HCT116 (cell line): Measurements from ENCODE around the gene TTC29. TPM values are rescaled to one million over a fixed set of nuclear protein-coding genes. Genes with fewer than 3 reads are reported as not detected.

ENCODE experiments used
- ATAC-seq: fragments of 200-7000 bp; cut with Tn5 transposase; 2 replicates; pipeline ENCODE4 v1.9.1; 2020; ENCODE audit warnings: mild to moderate bottlenecking, moderate library complexity
- BruUV-seq: library from RNA; stranded (reverse); fragments of 400-500 nt; replicated peaks from 2 replicates; lab custom pipeline; 2021; lab: Mats Ljungman, UMichigan
- CTCF ChIA-PET: fragments of 300-600 bp; sonication (Branson Sonifier 250); formaldehyde crosslinking; loops from one replicate; lab custom pipeline; 2021; ENCODE audit warnings: antibody characterized with exemption; lab: Charles Lee
- POLR2A ChIA-PET: fragments of 300-600, 350-600 bp; sonication (Branson Sonifier 250); formaldehyde crosslinking; loops from one replicate; lab custom pipeline; 2021; ENCODE audit warnings: antibody characterized with exemption; lab: Charles Lee
- RAD21 ChIA-PET, 2 experiments: fragments of 300-600 bp; sonication (Branson Sonifier 250); formaldehyde crosslinking; loops; one replicate each; lab custom pipeline; 2023; ENCODE audit warnings: low total read pairs in 2 of 2; ENCODE audit not compliant: uncharacterized antibody in 2 of 2, unreplicated experiment in 2 of 2, low non-redundant PET in 1 of 2; lab: Charles Lee
- DNase-seq: peaks from one replicate; pipeline ENCODE4 v3.0.0-alpha.2; 2010; ENCODE audit warnings: low read depth, low spot score
- H2AFZ ChIP-seq: fragments of 200-600 bp; shearing (Covaris generic), sonication (generic); 2 replicates; pipeline ENCODE4 v1.6.1; 2017; ENCODE audit warnings: low read depth, mixed run types, mixed read lengths, antibody characterized with exemption, low read length; ENCODE audit not compliant: poor library complexity, severe bottlenecking
- H3K27ac ChIP-seq: 2 replicates; pipeline ENCODE4 v1.5.1; 2012; ENCODE audit warnings: low read depth, low read length
- H3K27me3 ChIP-seq: fragments of 200-600 bp; sonication (generic); 2 replicates; pipeline ENCODE4 v1.6.1; 2016; ENCODE audit warnings: mixed run types, low read length, mixed read lengths; ENCODE audit not compliant: insufficient read depth
- H3K36me3 ChIP-seq, 2 experiments: fragments of 200-500 bp in 1 of 2; fragments of 200-600 bp in 1 of 2; sonication (Bioruptor generic) in 1 of 2; sonication (generic) in 1 of 2; 2 replicates each; pipeline versions ENCODE4 v1.5.1 to v1.6.1; 2014 to 2016; ENCODE audit warnings: low read length in 2 of 2, inconsistent platforms in 1 of 2, mixed read lengths in 1 of 2, mixed run types in 1 of 2; ENCODE audit not compliant: insufficient read depth in 2 of 2, control insufficient read depth in 1 of 2
- H3K4me1 ChIP-seq, 2 experiments: fragments of 200-600 bp in 1 of 2; sonication (generic) in 1 of 2; 2 replicates each; pipeline versions ENCODE4 v1.5.1 to v1.6.1; 2012 to 2017; ENCODE audit warnings: low read length in 2 of 2, inconsistent platforms in 1 of 2, mild to moderate bottlenecking in 1 of 2, mixed read lengths in 1 of 2, mixed run types in 1 of 2, moderate library complexity in 1 of 2; ENCODE audit not compliant: insufficient read depth in 2 of 2, control insufficient read depth in 1 of 2
- H3K4me2 ChIP-seq: fragments of 200-600 bp; sonication (generic); 2 replicates; pipeline ENCODE4 v1.6.1; 2017; ENCODE audit warnings: mixed run types, low read length, mixed read lengths
- H3K4me3 ChIP-seq, 2 experiments: fragments of 200-600 bp in 1 of 2; sonication (generic) in 1 of 2; replicated peaks in 1 of 2; 2 replicates each; pipeline ENCODE4 v1.5.1; 2011 to 2016; ENCODE audit warnings: low read length in 2 of 2, control low read depth in 1 of 2, low read depth in 1 of 2, mild to moderate bottlenecking in 1 of 2, mixed read lengths in 1 of 2, mixed run types in 1 of 2
- H3K79me2 ChIP-seq: fragments of 200-600 bp; sonication (generic); 2 replicates; pipeline ENCODE4 v1.6.1; 2017; ENCODE audit warnings: mild to moderate bottlenecking, mixed run types, low read length, moderate library complexity, mixed read lengths; ENCODE audit not compliant: insufficient read depth
- H3K9ac ChIP-seq: fragments of 200-600 bp; sonication (generic); 2 replicates; pipeline ENCODE4 v1.6.1; 2016; ENCODE audit warnings: low read length, mixed read lengths
- H3K9me2 ChIP-seq: fragments of 200-600 bp; sonication (generic), shearing (Covaris generic); 2 replicates; pipeline ENCODE4 v1.6.1; 2017; ENCODE audit warnings: mixed run types, mild to moderate bottlenecking, moderate library complexity; ENCODE audit not compliant: insufficient read depth
- H3K9me3 ChIP-seq, 2 experiments: fragments of 200-500 bp in 1 of 2; fragments of 200-600 bp in 1 of 2; sonication (Bioruptor generic) in 1 of 2; sonication (generic) in 1 of 2; 2 replicates each; pipeline ENCODE4 v1.6.1; 2014 to 2017; ENCODE audit warnings: low read length in 2 of 2, mixed read lengths in 2 of 2, inconsistent platforms in 1 of 2, low read depth in 1 of 2, mild to moderate bottlenecking in 1 of 2, mixed run types in 1 of 2, moderate library complexity in 1 of 2; ENCODE audit not compliant: control insufficient read depth in 1 of 2, insufficient read depth in 1 of 2
- H4K20me1 ChIP-seq: fragments of 200-600 bp; sonication (generic), shearing (Covaris generic); 2 replicates; pipeline ENCODE4 v1.6.1; 2017; ENCODE audit warnings: mixed run types, mild to moderate bottlenecking, moderate library complexity; ENCODE audit not compliant: insufficient read depth
- CBX3 ChIP-seq: IDR thresholded peaks from 2 replicates; pipeline ENCODE4 v1.6.1; 2012; ENCODE audit warnings: low read depth
- CEBPB ChIP-seq: IDR thresholded peaks from 2 replicates; pipeline ENCODE4 v1.6.1; 2012; ENCODE audit warnings: low read depth
- EGR1 ChIP-seq: IDR thresholded peaks from 2 replicates; pipeline ENCODE4 v1.6.1; 2012; ENCODE audit warnings: low read depth
- ELF1 ChIP-seq: IDR thresholded peaks from 2 replicates; pipeline ENCODE4 v1.6.1; 2012; ENCODE audit warnings: low read depth, borderline replicate concordance
- EZH2 ChIP-seq: fragments of 200-600 bp; sonication (generic); IDR thresholded peaks from 2 replicates; pipeline ENCODE4 v1.6.1; 2017; ENCODE audit warnings: antibody characterized with exemption, mixed run types
- EZH2phosphoT487 ChIP-seq: fragments of 200-600 bp; IDR thresholded peaks from 2 replicates; pipeline ENCODE4 v1.6.1; 2018; ENCODE audit warnings: antibody characterized with exemption, borderline replicate concordance
- POLR2A ChIP-seq: IDR thresholded peaks from 2 replicates; pipeline ENCODE4 v1.7.0; 2011; ENCODE audit warnings: borderline replicate concordance; ENCODE audit not compliant: insufficient read depth, insufficient read length; ENCODE audit errors: extremely low read depth
- POLR2AphosphoS5 ChIP-seq: IDR thresholded peaks from 2 replicates; pipeline ENCODE4 v1.6.1; 2011; ENCODE audit warnings: mild to moderate bottlenecking, low read depth, low read length, moderate library complexity
- SIN3A ChIP-seq: IDR thresholded peaks from 2 replicates; pipeline ENCODE4 v1.6.1; 2012; ENCODE audit warnings: low read depth
- SP1 ChIP-seq: IDR thresholded peaks from 2 replicates; pipeline ENCODE4 v1.6.1; 2012; ENCODE audit warnings: low read depth
- TCF7L2 ChIP-seq: IDR thresholded peaks from 2 replicates; pipeline ENCODE4 v1.7.0; 2011; ENCODE audit warnings: borderline replicate concordance, inconsistent platforms; ENCODE audit not compliant: insufficient read depth, insufficient read length; ENCODE audit errors: extremely low read depth
- YY1 ChIP-seq: IDR thresholded peaks from 2 replicates; pipeline ENCODE4 v1.6.1; 2011; ENCODE audit warnings: low read length, low read depth, moderate library complexity, mild to moderate bottlenecking; ENCODE audit not compliant: insufficient replicate concordance; ENCODE audit errors: extremely low read depth
- ZFX ChIP-seq: fragments of 450-650 bp; IDR thresholded peaks from 2 replicates; pipeline ENCODE4 v1.6.1; 2017
- intact Hi-C: fragments of 100-400 bp; cut with micrococcal nuclease; formaldehyde crosslinking; loops from 2 replicates; pipeline ENCODE4 v1.10.0; 2022
- total RNA-seq: library from RNA; stranded (reverse); gene quantifications from one replicate; pipeline ENCODE4 v1.2.1, GENCODE V29; 2021; ENCODE audit not compliant: unreplicated experiment
- TF ChIP-seq, protein P1 (sequence below): IDR thresholded peaks from 2 replicates; pipeline ENCODE4 v1.6.1; 2012
- TF ChIP-seq, protein P2 (sequence below): IDR thresholded peaks from 2 replicates; pipeline ENCODE4 v1.6.1; 2012

The TTC29 gene
- total RNA-seq, 1 experiment from 2014 or later, result not detected

DNA sequence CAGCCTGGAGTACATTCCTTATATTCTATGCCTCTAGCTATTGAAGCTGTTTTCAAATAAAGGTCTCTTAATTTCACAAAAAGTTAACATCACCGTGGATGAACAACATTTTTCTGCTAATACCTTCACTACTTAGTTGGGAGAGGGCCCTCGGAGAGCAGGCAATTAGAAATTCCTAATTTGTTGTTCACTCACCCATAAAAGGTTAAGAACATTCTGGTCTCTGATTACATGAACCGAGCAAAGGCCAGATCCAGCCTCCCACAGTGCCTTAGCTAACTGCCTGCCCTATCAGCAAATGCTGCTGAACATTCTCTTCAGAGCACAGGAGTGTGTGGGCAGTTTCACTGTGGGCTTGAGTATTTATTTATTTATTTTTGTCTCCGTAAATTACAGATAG lies 36.0 kb upstream of the TTC29 start:
- DNase-seq (no peak), ATAC-seq (no peak)
- CTCF ChIA-PET, result no interaction called here
- no peaks in the 10 kb centered on the region for H4K20me1 ChIP-seq
- no peaks in the 10 kb centered on the region for H3K9me3 ChIP-seq
- no peaks in the 10 kb centered on the region for H3K79me2 ChIP-seq
- H3K27me3 ChIP-seq, result peaks cover 44% of the 10 kb centered on the region
- no peak overlapping the region for H3K4me2 ChIP-seq
- H3K9me2 ChIP-seq, result no peaks in the 10 kb centered on the region
- intact Hi-C loops, result no loop called here
- H3K4me1 ChIP-seq, result no peaks in the 10 kb centered on the region
- no peak overlapping the region for H3K9ac ChIP-seq
- H2AFZ ChIP-seq, result no peak overlapping the region
- TF ChIP-seq, protein P1, sequence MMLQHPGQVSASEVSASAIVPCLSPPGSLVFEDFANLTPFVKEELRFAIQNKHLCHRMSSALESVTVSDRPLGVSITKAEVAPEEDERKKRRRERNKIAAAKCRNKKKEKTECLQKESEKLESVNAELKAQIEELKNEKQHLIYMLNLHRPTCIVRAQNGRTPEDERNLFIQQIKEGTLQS, result no peak
- no peak for TF ChIP-seq ZFX
- TF ChIP-seq EZH2phosphoT487, result no peak
- no peak for TF ChIP-seq POLR2AphosphoS5
- TF ChIP-seq ELF1, result no peak
- TF ChIP-seq SIN3A, result no peak
- TF ChIP-seq EGR1, result no peak
- TF ChIP-seq POLR2A, result no peak
- TF ChIP-seq, protein P2, sequence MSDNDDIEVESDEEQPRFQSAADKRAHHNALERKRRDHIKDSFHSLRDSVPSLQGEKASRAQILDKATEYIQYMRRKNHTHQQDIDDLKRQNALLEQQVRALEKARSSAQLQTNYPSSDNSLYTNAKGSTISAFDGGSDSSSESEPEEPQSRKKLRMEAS, result no peak
- no peak for TF ChIP-seq CBX3
- no peak for TF ChIP-seq TCF7L2
- TF ChIP-seq, all 23 proteins: peak for 0
- Histone ChIP-seq H3K27ac (no peak overlapping the region), H3K4me3 (no peak overlapping the region), H3K36me3 (no peaks in the 10 kb centered on the region)
- ChIA-PET POLR2A (no interaction called here), RAD21 (no interaction called here)
- BruUV-seq, result no TSS peak

GRCh38 chr4:146978641-146979040 lies 33.0 kb upstream of the TTC29 start:
- RAD21 ChIA-PET, result no interaction called here
- Histone ChIP-seq H3K27me3 (peaks cover 31% of the 10 kb centered on the region), H3K36me3 (no peaks in the 10 kb centered on the region), H3K9ac (no peak overlapping the region), H3K79me2 (no peaks in the 10 kb centered on the region), H3K27ac (no peak overlapping the region), H3K9me3 (no peaks in the 10 kb centered on the region), H3K4me2 (no peak overlapping the region), H3K4me3 (no peak overlapping the region), H3K4me1 (no peaks in the 10 kb centered on the region), H4K20me1 (no peaks in the 10 kb centered on the region), H2AFZ (no peak overlapping the region), H3K9me2 (no peaks in the 10 kb centered on the region)
- POLR2A ChIA-PET, result no interaction called here
- CTCF ChIA-PET, result no interaction called here
- no TSS peak for BruUV-seq
- TF ChIP-seq EZH2phosphoT487 (no peak), YY1 (no peak), SIN3A (no peak), CEBPB (no peak), SP1 (no peak), EZH2 (no peak), CBX3 (no peak), TCF7L2 (no peak)
- TF ChIP-seq, protein P2, result no peak
- DNase-seq (no peak), ATAC-seq (no peak)
- intact Hi-C loops, result no loop called here
